GM06990 (cell line): ENCODE results near the gene TLDC2.
"Not testable (repeated sequence)": the region's sequence is repeated elsewhere in the genome, so short reads cannot be mapped to it uniquely, and the experiment has no call there.

ENCODE experiments used
- DNase-seq: peaks from one replicate; pipeline ENCODE4 v3.0.0-alpha.2; 2011; ENCODE audit not compliant: insufficient read length; ENCODE audit errors: extremely low read depth
- H3K27me3 ChIP-seq: replicated peaks from 2 replicates; pipeline ENCODE4 v1.6.0; 2011; ENCODE audit warnings: low read length; ENCODE audit not compliant: control insufficient read depth, insufficient read depth
- H3K36me3 ChIP-seq: 2 replicates; pipeline ENCODE4 v1.5.1; 2011; ENCODE audit warnings: low read length; ENCODE audit not compliant: control insufficient read depth, insufficient read depth
- H3K4me3 ChIP-seq: replicated peaks from 2 replicates; pipeline ENCODE4 v1.5.1; 2011; ENCODE audit warnings: low read depth, mild to moderate bottlenecking, control low read depth, low read length
- CTCF ChIP-seq: IDR thresholded peaks from 2 replicates; pipeline ENCODE4 v1.5.1; 2011; ENCODE audit warnings: low read length, control low read depth, mild to moderate bottlenecking, inconsistent platforms; ENCODE audit not compliant: insufficient read depth, poor library complexity, severe bottlenecking

The TLDC2 gene

GRCh38 chr20:36929290-36929689 lies 53.4 kb downstream of the TLDC2 start:
- Histone ChIP-seq H3K36me3 (no peaks in the 10 kb centered on the region; the same call in none of the 2 replicates), H3K4me3 (no peak overlapping the region), H3K27me3 (no peaks in the 10 kb centered on the region)
- no peak for DNase-seq
- TF ChIP-seq CTCF: no peak

- no peak for DNase-seq
- Histone ChIP-seq H3K4me3 (no peak overlapping the region), H3K27me3 (no peaks in the 10 kb centered on the region), H3K36me3 (no peaks in the 10 kb centered on the region; the same call in none of the 2 replicates)
- TF ChIP-seq CTCF: no peak
Measured at GRCh38 chr20:36929691-36930090, 53.8 kb downstream of the TLDC2 start.

GRCh38 chr20:36932067-36932466 lies 56.1 kb downstream of the TLDC2 start:
- H3K27me3 ChIP-seq, H3K36me3 ChIP-seq, H3K4me3 ChIP-seq, DNase-seq: not testable (repeated sequence)

GRCh38 chr20:36932476-36933426 lies 56.8 kb downstream of the TLDC2 start:
- Histone ChIP-seq H3K27me3 (no peaks in the 10 kb centered on the region), H3K4me3 (no peak overlapping the region), H3K36me3 (peaks cover 1% of the 10 kb centered on the region)
- DNase-seq: no peak
- TF ChIP-seq CTCF: no peak

- not testable (repeated sequence) for H3K36me3 ChIP-seq, DNase-seq, H3K27me3 ChIP-seq, H3K4me3 ChIP-seq
Measured at GRCh38 chr20:36933571-36933970, 57.6 kb downstream of the TLDC2 start.

GRCh38 chr20:36936341-36936740 lies 60.4 kb downstream of the TLDC2 start:
- Histone ChIP-seq H3K4me3 (no peak overlapping the region), H3K36me3 (peaks cover 3% of the 10 kb centered on the region; the same call in 1 of the 2 replicates), H3K27me3 (no peaks in the 10 kb centered on the region)
- TF ChIP-seq CTCF: no peak
- DNase-seq: no peak

- H3K27me3 ChIP-seq, DNase-seq: not testable (repeated sequence)
Measured at GRCh38 chr20:36936761-36937401, 60.9 kb downstream of the TLDC2 start.

More at GRCh38 chr20:36936761-36937401, 60.9 kb downstream of the TLDC2 start:
- not testable (repeated sequence) for H3K36me3 ChIP-seq, H3K4me3 ChIP-seq
